ENCODE results near the gene DAB2.

Gene DAB2

DNA sequence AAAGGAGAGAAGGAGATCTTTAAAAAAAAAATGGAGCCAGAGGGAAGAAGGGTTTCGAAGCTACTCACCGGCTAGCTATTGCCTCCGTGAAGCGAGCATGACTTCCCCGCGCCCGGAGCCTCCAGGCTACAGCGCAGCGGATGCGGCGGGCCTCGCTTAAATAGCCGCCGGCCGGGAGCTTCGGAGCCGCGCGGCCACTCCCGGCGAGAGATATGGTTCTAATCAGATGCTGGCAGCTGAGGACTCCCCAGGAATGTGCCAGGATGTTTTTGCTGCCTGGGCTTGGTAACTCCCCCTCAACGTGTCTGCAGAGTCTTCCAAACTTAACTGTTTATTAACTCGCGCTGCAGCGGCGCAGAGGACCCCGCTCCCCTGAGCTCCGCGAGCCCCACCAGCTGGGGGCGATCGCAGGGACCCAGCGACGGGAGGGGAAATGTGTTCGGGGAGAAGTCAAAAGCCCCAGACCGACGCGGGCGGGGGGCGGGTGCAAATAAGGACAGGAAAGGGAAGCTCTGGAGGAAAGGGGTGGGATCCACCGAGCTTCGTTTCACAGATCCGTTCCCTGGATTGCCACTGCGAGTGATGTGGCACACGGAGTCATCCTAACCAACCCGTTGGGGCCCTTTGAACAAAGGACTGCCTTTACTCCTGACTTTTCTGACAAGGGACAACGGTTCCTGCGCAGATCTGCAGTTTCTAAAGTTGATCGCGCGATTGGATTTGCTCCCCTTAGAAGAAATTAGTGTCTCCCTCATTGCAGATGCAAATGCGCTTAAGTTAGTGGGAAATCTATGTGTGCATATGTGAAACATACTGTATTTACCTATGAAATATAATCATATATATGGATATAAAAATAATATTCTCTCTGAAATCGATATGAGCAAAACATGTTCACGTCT lies at the start of gene DAB2 (continued):
- TF ChIP-seq ZNF501 (tag by site-specific recombination; IDR thresholded peaks at IDR 0.05) (peak; percentile 60; the same call in 1 of the 2 replicates), SETDB1 (IDR thresholded peaks at IDR 0.05; ENCODE audit: insufficient read length, low read length) (no peak), YY1 (tag by site-specific recombination; IDR thresholded peaks at IDR 0.05) (peak; percentile 46; the same call in 1 of the 2 replicates), ZNF677 (tag by site-specific recombination; IDR thresholded peaks at IDR 0.05) (no peak), ZNF335 (tag by site-specific recombination; conservative IDR thresholded peaks at IDR 0.05) (peak; percentile 46), KLF8 (tag by site-specific recombination; IDR thresholded peaks at IDR 0.05) (peak; percentile 7; the same call in 1 of the 2 replicates), ZFP41 (tag by site-specific recombination; IDR thresholded peaks at IDR 0.05; ENCODE audit: borderline replicate concordance) (no peak), ZEB2 (tag by site-specific recombination; IDR thresholded peaks at IDR 0.05) (peak; percentile 84), ZNF555 (tag by site-specific recombination; conservative IDR thresholded peaks at IDR 0.05) (no peak), ZNF596 (tag by site-specific recombination; IDR thresholded peaks at IDR 0.05) (no peak), MZF1 (tag by site-specific recombination; IDR thresholded peaks at IDR 0.05; ENCODE audit: borderline replicate concordance) (peak; percentile 99), ZBTB48 (tag by site-specific recombination; IDR thresholded peaks at IDR 0.05) (peak; percentile 97), ZNF561 (tag by site-specific recombination; IDR thresholded peaks at IDR 0.05; ENCODE audit: borderline replicate concordance) (peak; percentile 79), ZNF510 (tag by site-specific recombination; IDR thresholded peaks at IDR 0.05; ENCODE audit: insufficient replicate concordance) (peak; percentile 15), ZBTB7A (tag by site-specific recombination; IDR thresholded peaks at IDR 0.05; ENCODE audit: low read depth) (no peak), ZFP37 (tag by site-specific recombination; IDR thresholded peaks at IDR 0.05) (peak; percentile 77; the same call in 1 of the 2 replicates), ZNF311 (tag by site-specific recombination; IDR thresholded peaks at IDR 0.05; ENCODE audit: borderline replicate concordance) (no peak), ZBTB17 (tag by site-specific recombination; IDR thresholded peaks at IDR 0.05) (peak; percentile 89), ZNF610 (tag by site-specific recombination; IDR thresholded peaks at IDR 0.05; ENCODE audit: borderline replicate concordance) (no peak; the same call in 1 of the 2 replicates)
- TF ChIP-seq, protein P1, sequence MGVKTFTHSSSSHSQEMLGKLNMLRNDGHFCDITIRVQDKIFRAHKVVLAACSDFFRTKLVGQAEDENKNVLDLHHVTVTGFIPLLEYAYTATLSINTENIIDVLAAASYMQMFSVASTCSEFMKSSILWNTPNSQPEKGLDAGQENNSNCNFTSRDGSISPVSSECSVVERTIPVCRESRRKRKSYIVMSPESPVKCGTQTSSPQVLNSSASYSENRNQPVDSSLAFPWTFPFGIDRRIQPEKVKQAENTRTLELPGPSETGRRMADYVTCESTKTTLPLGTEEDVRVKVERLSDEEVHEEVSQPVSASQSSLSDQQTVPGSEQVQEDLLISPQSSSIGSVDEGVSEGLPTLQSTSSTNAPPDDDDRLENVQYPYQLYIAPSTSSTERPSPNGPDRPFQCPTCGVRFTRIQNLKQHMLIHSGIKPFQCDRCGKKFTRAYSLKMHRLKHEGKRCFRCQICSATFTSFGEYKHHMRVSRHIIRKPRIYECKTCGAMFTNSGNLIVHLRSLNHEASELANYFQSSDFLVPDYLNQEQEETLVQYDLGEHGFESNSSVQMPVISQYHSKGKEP (tag by site-specific recombination; IDR thresholded peaks at IDR 0.05) = no peak
- TF ChIP-seq, protein P2, sequence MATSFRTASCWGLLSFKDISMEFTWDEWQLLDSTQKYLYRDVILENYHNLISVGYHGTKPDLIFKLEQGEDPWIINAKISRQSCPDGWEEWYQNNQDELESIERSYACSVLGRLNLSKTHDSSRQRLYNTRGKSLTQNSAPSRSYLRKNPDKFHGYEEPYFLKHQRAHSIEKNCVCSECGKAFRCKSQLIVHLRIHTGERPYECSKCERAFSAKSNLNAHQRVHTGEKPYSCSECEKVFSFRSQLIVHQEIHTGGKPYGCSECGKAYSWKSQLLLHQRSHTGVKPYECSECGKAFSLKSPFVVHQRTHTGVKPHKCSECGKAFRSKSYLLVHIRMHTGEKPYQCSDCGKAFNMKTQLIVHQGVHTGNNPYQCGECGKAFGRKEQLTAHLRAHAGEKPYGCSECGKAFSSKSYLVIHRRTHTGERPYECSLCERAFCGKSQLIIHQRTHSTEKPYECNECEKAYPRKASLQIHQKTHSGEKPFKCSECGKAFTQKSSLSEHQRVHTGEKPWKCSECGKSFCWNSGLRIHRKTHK (tag by site-specific recombination; IDR thresholded peaks at IDR 0.05) = no peak
- TF ChIP-seq, protein P3, sequence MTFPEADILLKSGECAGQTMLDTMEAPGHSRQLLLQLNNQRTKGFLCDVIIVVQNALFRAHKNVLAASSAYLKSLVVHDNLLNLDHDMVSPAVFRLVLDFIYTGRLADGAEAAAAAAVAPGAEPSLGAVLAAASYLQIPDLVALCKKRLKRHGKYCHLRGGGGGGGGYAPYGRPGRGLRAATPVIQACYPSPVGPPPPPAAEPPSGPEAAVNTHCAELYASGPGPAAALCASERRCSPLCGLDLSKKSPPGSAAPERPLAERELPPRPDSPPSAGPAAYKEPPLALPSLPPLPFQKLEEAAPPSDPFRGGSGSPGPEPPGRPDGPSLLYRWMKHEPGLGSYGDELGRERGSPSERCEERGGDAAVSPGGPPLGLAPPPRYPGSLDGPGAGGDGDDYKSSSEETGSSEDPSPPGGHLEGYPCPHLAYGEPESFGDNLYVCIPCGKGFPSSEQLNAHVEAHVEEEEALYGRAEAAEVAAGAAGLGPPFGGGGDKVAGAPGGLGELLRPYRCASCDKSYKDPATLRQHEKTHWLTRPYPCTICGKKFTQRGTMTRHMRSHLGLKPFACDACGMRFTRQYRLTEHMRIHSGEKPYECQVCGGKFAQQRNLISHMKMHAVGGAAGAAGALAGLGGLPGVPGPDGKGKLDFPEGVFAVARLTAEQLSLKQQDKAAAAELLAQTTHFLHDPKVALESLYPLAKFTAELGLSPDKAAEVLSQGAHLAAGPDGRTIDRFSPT (tag by site-specific recombination; IDR thresholded peaks at IDR 0.05) = no peak
- TF ChIP-seq, protein P4, sequence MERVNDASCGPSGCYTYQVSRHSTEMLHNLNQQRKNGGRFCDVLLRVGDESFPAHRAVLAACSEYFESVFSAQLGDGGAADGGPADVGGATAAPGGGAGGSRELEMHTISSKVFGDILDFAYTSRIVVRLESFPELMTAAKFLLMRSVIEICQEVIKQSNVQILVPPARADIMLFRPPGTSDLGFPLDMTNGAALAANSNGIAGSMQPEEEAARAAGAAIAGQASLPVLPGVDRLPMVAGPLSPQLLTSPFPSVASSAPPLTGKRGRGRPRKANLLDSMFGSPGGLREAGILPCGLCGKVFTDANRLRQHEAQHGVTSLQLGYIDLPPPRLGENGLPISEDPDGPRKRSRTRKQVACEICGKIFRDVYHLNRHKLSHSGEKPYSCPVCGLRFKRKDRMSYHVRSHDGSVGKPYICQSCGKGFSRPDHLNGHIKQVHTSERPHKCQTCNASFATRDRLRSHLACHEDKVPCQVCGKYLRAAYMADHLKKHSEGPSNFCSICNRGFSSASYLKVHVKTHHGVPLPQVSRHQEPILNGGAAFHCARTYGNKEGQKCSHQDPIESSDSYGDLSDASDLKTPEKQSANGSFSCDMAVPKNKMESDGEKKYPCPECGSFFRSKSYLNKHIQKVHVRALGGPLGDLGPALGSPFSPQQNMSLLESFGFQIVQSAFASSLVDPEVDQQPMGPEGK (tag by site-specific recombination; IDR thresholded peaks at IDR 0.05) = peak; percentile 91
- TF ChIP-seq, protein P5, sequence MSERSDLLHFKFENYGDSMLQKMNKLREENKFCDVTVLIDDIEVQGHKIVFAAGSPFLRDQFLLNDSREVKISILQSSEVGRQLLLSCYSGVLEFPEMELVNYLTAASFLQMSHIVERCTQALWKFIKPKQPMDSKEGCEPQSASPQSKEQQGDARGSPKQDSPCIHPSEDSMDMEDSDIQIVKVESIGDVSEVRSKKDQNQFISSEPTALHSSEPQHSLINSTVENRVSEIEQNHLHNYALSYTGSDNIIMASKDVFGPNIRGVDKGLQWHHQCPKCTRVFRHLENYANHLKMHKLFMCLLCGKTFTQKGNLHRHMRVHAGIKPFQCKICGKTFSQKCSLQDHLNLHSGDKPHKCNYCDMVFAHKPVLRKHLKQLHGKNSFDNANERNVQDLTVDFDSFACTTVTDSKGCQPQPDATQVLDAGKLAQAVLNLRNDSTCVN (tag by site-specific recombination; optimal IDR thresholded peaks at IDR 0.05) = peak; percentile 68
- TF ChIP-seq, protein P6, sequence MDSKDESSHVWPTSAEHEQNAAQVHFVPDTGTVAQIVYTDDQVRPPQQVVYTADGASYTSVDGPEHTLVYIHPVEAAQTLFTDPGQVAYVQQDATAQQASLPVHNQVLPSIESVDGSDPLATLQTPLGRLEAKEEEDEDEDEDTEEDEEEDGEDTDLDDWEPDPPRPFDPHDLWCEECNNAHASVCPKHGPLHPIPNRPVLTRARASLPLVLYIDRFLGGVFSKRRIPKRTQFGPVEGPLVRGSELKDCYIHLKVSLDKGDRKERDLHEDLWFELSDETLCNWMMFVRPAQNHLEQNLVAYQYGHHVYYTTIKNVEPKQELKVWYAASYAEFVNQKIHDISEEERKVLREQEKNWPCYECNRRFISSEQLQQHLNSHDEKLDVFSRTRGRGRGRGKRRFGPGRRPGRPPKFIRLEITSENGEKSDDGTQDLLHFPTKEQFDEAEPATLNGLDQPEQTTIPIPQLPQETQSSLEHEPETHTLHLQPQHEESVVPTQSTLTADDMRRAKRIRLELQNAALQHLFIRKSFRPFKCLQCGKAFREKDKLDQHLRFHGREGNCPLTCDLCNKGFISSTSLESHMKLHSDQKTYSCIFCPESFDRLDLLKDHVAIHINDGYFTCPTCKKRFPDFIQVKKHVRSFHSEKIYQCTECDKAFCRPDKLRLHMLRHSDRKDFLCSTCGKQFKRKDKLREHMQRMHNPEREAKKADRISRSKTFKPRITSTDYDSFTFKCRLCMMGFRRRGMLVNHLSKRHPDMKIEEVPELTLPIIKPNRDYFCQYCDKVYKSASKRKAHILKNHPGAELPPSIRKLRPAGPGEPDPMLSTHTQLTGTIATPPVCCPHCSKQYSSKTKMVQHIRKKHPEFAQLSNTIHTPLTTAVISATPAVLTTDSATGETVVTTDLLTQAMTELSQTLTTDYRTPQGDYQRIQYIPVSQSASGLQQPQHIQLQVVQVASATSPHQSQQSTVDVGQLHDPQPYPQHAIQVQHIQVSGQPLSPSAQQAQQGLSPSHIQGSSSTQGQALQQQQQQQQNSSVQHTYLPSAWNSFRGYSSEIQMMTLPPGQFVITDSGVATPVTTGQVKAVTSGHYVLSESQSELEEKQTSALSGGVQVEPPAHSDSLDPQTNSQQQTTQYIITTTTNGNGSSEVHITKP (tag by site-specific recombination; IDR thresholded peaks at IDR 0.05) = peak; percentile 92

Measured in HEK293 (cell line).